ENCODE measurements around the gene MRM2.

MRM2 gene

DNA sequence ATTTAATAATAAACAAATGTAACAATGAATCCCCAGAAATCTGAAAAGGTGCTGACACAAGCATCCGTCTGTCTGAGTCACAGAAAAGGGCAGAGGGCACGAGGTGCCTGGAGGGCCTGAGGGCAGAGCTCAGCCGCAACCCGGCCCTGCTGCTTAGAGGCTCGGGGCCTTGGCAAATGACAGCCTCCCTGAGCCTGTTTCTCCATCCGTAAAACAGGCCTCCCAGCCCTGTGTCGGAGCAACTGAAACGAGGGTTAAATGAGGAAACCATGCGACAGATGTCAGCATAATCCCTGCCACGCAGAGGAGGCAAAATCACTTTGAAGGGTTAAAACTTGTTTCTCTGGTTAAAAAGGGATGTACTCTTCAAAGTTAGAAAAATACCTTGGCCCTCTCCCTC lies 24.9 kb upstream of the MRM2 start:
- no peak for TF ChIP-seq CTCF (IDR thresholded peaks at IDR 0.05; ENCODE audit: extremely low read depth, missing control alignments)
- DNase-seq (ENCODE audit: low spot score) = no peak

GRCh38 chr7:2264158-2264557 lies 22.2 kb upstream of the MRM2 start:
- no peak for TF ChIP-seq CTCF (IDR thresholded peaks at IDR 0.05; ENCODE audit: extremely low read depth, missing control alignments)
- DNase-seq (ENCODE audit: low spot score) = no peak

GRCh38 chr7:2263176-2263575 lies 21.2 kb upstream of the MRM2 start:
- no peak for TF ChIP-seq CTCF (IDR thresholded peaks at IDR 0.05; ENCODE audit: extremely low read depth, missing control alignments)
- no peak for DNase-seq (ENCODE audit: low spot score)

DNA sequence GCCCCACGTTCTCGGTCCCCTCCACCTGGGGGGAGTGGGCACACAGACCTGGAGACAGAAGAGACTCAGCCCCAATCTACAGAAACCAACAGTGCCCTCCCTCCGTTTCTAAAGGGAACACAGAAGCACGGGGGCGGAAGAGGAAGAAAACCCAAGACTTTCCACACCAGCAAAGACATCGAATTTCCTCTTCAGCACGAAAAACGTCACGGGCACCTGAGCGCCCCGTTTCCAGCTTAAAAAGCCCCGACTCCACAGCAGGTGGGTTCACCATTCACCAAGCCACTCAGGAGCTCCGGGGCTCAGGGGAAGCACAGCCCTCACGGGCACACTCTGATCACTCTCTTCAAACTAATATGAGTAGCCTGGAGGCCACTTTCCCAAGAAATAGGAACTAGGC lies 19.6 kb upstream of the MRM2 start:
- TF ChIP-seq CTCF (IDR thresholded peaks at IDR 0.05; ENCODE audit: extremely low read depth, missing control alignments) = no peak
- peak; percentile 76 for DNase-seq (ENCODE audit: low spot score)

DNA sequence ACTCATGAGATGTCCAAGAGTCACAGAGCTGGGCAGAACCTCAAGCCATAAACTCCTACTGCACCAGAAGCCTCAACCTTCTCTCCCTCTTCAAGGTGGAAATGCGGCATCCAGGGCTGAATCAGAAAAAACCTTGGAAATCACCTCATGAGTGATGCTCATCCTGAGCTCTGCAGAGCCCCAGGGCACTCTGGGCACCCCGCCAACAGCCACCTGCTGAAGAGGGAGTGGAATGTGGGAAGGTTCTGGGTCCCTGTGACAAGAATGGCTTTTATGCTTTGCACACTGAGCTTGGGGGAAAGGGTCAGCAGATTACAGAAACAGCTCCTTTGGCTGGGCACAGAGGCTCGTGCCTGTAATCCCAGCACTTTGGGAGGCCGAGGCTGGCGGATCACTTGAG lies 18.8 kb upstream of the MRM2 start:
- TF ChIP-seq CTCF (IDR thresholded peaks at IDR 0.05; ENCODE audit: extremely low read depth, missing control alignments) = no peak
- no peak for DNase-seq (ENCODE audit: low spot score)

GRCh38 chr7:2259480-2259879 lies 17.5 kb upstream of the MRM2 start:
- DNase-seq (ENCODE audit: low spot score) = no peak
- no peak for TF ChIP-seq CTCF (IDR thresholded peaks at IDR 0.05; ENCODE audit: extremely low read depth, missing control alignments)

- no peak for TF ChIP-seq CTCF (IDR thresholded peaks at IDR 0.05; ENCODE audit: extremely low read depth, missing control alignments)
- DNase-seq (ENCODE audit: low spot score) = peak; percentile 81
These were observed 16.8 kb upstream of the MRM2 start for GRCh38 chr7:2258661-2259365.

Measured in GM20000 (cell line).